NCI-H1436 (cell line): ENCODE measurements around the gene SRSF7.
"Not testable (repeated sequence)": the region's sequence is repeated elsewhere in the genome, so short reads cannot be mapped to it uniquely, and the experiment has no call there.

Experiments used
- DNase-seq: peaks from one replicate; lab custom pipeline; 2025; lab: John Stamatoyannopoulos, UW

SRSF7 gene

GRCh38 chr2:38750891-38751595 lies at the start of gene SRSF7:
SRSF7 (minus strand) TSS chr2:38751361; CDS start chr2:38751256, 105 bp downstream.
- DNase-seq = peak; percentile 98

GRCh38 chr2:38797953-38798352 lies 46.8 kb upstream of the SRSF7 start:
- no peak for DNase-seq

DNA sequence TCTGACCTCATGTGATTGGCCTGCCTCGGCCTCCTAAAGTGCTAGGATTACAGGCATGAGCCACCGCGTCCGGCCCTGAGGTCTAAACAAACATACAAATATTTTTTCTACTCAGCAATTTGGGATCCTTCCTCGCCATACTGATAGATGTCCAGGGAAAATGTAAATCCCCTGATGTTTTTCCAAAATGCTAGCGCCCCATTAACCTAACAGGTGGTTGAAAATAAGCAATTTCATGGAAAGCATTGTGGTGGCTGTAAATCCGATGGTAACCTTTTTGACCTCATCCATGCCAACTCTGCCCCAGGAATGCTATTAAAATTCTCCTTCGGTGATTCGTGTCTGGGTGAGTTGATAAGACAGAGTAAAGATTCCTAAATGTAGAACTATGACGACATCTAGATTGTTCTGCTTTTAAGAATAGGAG lies 46.1 kb upstream of the SRSF7 start:
- no peak for DNase-seq

GRCh38 chr2:38795016-38795415 lies 43.9 kb upstream of the SRSF7 start:
- DNase-seq = not testable (repeated sequence)

GRCh38 chr2:38794235-38794946 lies 43.2 kb upstream of the SRSF7 start:
- DNase-seq = no peak

- no peak for DNase-seq
These were observed 42.4 kb upstream of the SRSF7 start for GRCh38 chr2:38793511-38793910.

DNA sequence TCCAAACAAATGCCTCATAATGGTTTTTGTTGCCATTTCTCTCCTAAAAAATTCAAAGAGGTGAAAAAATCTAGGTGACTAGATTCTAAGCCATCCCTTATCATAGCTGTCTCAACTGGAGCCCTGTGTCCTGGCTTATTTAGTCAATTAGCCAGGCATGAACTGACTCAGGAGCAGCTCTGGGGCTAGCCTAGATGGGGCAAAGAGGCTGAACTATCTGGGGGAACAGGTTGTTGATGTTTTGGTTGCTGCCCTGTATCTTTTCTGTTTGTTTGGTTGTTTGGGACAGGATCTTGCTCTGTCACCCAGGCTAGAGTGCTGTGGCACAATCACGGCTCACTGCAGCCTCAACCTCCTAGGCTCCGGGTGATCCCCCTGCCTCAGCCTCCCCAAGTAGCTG lies 41.6 kb upstream of the SRSF7 start:
- no peak for DNase-seq

DNA sequence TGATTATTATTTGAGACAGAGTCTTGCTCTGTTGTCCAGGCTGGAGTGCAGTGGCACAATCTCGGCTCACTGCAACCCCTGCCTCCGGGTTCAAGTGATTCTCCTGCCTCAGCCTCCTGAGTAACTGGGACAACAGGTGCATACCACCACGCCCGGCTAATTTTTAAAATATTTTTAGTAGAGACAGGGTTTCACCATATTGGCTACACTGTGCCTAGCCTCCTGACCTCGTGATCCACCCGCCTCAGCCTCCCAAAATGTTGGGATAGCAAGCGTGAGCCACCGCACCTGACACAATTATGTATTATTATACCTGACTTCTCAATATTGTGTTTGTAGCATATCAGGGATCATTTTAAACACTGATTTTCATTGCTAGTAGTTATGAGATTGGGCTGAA lies 41.2 kb upstream of the SRSF7 start:
- DNase-seq = not testable (repeated sequence)

DNA sequence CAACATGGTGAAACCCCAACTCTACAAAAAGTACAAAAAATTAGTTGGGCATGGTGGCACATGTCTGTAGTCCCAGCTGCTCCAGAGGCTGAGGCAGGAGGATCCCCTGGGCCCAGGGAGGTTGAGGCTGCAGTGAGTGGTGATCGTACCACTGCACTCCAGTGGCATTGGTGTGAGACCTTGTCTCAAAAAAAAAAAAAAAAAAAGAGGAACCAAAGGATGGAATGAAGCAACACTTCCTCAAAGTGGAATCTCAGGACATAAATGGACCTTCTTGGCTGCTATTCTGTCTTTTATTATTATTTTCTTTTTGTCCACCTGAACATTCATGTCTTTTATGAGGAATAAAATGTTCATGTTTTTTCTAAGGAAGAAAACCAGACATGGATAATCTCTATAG lies 40.6 kb upstream of the SRSF7 start:
- DNase-seq = no peak

- DNase-seq = no peak
These were observed 38.5 kb upstream of the SRSF7 start for GRCh38 chr2:38789691-38790090.

- no peak for DNase-seq
These were observed 37.1 kb upstream of the SRSF7 start for GRCh38 chr2:38788306-38788705.

GRCh38 chr2:38783586-38783985 lies 32.4 kb upstream of the SRSF7 start:
- no peak for DNase-seq

DNA sequence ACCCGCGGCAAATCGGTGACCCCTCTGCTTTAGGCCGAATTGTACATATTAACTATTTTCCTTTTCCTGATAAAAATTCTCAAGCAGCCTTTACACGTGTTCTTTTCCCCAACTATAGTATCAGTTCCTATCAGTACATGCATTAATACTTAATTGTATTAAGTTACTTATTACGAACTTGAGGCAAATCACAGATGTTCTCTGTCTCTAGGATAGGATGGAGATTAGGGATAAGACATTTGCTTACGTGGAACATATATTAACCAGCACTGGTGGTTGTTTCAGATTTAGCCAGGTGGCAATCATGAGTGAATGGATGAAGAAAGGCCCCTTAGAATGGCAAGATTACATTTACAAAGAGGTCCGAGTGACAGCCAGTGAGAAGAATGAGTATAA lies 27.5 kb upstream of the SRSF7 start:
- no peak for DNase-seq

GRCh38 chr2:38776531-38776930 lies 25.4 kb upstream of the SRSF7 start:
- no peak for DNase-seq

GRCh38 chr2:38775921-38776225 lies 24.7 kb upstream of the SRSF7 start:
- no peak for DNase-seq

DNA sequence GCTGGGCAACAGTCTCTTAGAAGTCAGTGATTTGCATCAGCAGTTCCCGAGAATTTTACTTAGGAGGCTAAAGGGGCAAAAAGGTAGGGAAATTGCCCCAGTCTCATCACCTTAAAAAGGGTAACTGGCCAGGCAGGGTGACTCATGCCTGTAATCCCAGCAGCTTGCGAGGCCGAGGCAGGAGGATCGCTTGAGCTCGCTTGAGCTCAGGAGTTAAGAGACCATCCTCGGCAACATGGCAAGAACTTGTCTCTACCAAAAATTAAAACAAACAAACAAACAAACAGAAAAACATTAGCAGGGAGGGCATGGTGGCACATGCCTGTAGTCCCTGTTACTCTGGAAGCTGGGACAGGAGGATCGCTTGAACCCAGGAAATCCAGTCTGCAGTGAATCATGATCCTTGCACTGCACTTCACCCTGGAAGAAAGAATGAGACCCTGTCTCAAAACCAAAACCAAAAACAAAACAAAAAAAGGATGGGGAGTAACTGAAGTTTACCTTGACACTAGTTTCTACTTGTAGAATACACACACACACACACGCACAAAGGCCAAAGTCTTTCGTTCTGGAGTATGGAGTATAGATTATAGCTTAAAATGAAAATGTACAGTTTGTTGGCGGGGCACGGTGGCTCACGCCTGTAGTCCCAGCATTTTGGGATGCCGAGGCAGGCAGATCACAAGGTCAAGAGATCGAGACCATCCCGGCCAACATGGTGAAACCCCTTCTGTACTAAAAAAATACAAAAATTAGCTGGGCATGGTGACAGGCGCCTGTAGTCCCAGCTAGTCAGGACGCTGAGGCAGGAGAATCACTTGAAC lies 24.1 kb upstream of the SRSF7 start:
- no peak for DNase-seq

DNA sequence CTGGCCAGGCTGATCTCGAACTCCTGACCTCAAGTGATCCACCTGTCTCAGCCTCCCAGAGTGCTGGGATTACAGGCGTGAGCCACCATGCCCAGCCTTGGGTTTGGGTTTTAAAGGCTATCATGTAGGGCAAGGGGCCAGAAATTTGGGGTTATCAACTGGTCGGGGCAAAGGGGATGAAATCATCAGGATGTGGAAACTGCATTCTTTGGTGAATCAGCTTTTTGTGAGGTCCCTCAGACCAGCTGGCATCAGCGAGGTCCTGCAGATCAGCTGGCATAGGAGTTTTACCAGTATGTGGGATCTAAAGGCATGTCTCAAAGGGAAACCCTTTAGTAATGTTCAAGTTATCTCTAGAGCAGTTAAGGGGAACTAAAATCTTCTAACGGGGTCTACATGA lies 20.5 kb upstream of the SRSF7 start:
- DNase-seq = no peak

DNA sequence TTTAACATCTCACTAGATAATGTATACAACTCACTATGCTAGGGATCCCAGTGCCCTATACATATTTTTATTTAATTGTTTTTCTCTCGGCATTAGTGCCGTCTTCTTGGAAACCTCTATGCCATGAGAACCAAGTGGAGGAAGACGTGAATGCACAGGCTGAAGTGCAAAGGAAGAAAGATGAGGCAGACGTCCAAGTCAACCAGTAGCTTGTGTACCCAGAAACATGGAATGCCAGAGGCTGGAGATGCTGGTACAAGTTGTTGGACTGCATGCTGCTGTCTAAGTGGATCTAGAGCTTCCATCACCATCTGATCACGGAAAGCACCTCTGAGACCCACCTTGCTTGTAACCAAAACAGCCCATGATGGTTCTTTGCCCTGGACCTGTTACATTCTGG lies 14.4 kb upstream of the SRSF7 start:
- no peak for DNase-seq

DNA sequence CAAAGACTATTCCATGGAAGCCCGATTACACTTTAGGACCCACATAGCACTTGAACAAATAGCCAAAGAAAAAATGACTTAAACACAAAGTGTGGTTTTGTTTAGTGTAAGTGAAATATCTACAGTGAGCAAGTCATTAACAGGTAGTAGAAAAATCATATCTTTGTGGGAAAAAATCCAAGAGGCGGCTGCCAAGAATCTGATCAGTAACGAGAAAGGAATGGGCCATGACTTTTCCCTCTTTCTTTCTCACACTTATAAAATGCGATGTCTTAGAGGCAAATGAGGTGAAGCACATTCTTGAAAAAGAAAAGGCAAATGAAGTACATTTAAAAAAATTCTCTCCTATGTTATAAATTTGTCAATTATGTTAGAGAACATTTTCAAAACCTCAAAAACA lies 14.0 kb upstream of the SRSF7 start:
- DNase-seq = no peak

- no peak for DNase-seq
These were observed 12.6 kb upstream of the SRSF7 start for GRCh38 chr2:38763728-38764127.

DNA sequence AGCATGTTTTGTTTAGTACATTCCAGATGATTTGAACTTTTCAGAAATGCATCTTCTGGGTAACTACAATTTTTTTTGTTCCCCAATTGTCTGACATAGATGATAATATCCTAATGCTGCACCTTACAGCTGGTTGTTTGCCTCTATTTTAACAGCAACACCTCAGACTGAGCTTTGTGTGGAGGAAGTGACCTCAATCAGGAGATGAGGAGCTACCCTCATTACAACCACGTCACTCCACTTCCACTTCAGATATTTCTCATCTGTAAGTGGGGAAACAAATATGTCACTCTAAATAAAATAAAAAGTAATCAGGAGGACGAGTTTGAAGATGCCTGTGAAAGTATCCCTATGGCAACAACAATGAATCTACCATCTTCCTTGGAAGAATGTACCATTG lies 12.1 kb upstream of the SRSF7 start:
- DNase-seq = no peak

- DNase-seq = not testable (repeated sequence)
These were observed 4.7 kb upstream of the SRSF7 start for GRCh38 chr2:38755891-38756290.

DNA sequence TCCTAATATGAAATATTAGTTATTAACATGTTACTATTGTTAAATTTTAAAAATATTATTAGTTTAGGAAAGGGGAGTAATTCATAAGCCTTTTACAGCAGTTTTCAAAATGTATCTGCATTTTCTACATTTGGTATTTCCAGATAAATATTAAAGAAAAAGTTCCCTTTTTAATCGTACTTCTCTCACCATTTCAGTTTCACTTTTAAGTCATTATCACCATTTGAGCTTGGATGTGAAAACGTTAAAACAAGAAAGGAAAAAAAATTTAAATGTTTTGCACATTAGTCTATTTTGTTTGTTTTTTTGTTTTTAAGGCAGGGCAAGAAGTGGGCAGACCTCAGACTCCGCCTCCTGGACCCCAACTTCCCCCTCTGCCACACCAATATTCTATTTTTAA lies 3.3 kb upstream of the SRSF7 start:
- no peak for DNase-seq
